Endothelial cell of umbilical vein (primary cell): ENCODE data around the gene UGGT2. TPM values are rescaled to one million over a fixed set of nuclear protein-coding genes. Genes with fewer than 3 reads are reported as not detected.

ENCODE experiments used
- BruUV-seq: library from RNA; stranded (reverse); fragments of 400-500 nt; replicated peaks from 2 replicates; lab custom pipeline; 2021; lab: Mats Ljungman, UMichigan
- CTCF ChIA-PET: fragments of 300-600, 350-600 bp; sonication (Branson Sonifier 250); formaldehyde crosslinking; loops from one replicate; lab custom pipeline; 2021; ENCODE audit warnings: antibody characterized with exemption, inconsistent platforms; lab: Charles Lee
- POLR2A ChIA-PET: fragments of 300-600, 350-600 bp; sonication (Branson Sonifier 250); formaldehyde crosslinking; loops from one replicate; lab custom pipeline; 2021; ENCODE audit warnings: antibody characterized with exemption, inconsistent platforms; lab: Charles Lee
- DNase-seq: peaks from one replicate; pipeline ENCODE4 v3.0.0-alpha.2; 2011; ENCODE audit warnings: low read depth, low spot score
- FAIRE-seq: peaks from 2 replicates; lab custom pipeline; 2011; peaks lifted over from hg19 to GRCh38; lab: Jason Lieb, UNC
- H2AFZ ChIP-seq: 2 replicates; pipeline ENCODE4 v1.6.0; 2012; ENCODE audit warnings: low read depth, low read length, control low read depth, inconsistent platforms
- H3K27ac ChIP-seq: 2 replicates; pipeline ENCODE4 v1.5.1; 2011; ENCODE audit warnings: low read depth, mild to moderate bottlenecking, control low read depth, low read length, moderate library complexity; ENCODE audit not compliant: insufficient read depth
- H3K27me3 ChIP-seq, 2 experiments: 2 replicates each; pipeline versions ENCODE4 v1.6.0 to v1.6.1; 2011; ENCODE audit warnings: low read length in 2 of 2, mixed read lengths in 1 of 2; ENCODE audit not compliant: control insufficient read depth in 2 of 2, insufficient read depth in 2 of 2
- H3K36me3 ChIP-seq, 2 experiments: 2 replicates in 1 of 2; 3 replicates in 1 of 2; pipeline ENCODE4 v1.5.1; 2011; ENCODE audit warnings: low read length in 2 of 2, mild to moderate bottlenecking in 1 of 2, moderate library complexity in 1 of 2; ENCODE audit not compliant: control insufficient read depth in 2 of 2, insufficient read depth in 2 of 2; ENCODE audit errors: extremely low read depth in 1 of 2
- H3K4me1 ChIP-seq: 3 replicates; pipeline ENCODE4 v1.5.1; 2011; ENCODE audit warnings: mild to moderate bottlenecking, low read length; ENCODE audit not compliant: control insufficient read depth, insufficient read depth; ENCODE audit errors: extremely low read depth
- H3K4me2 ChIP-seq: 2 replicates; pipeline ENCODE4 v1.6.1; 2011; ENCODE audit warnings: low read length, control low read depth, mixed read lengths; ENCODE audit not compliant: insufficient read depth
- H3K4me3 ChIP-seq, 3 experiments: fragments of 200-600 bp in 1 of 3; sonication (generic), shearing (Covaris generic) in 1 of 3; replicated peaks in 1 of 3; 2 replicates each; pipeline ENCODE4 v1.5.1; 2011 to 2016; ENCODE audit warnings: control low read depth in 3 of 3, low read length in 3 of 3, mild to moderate bottlenecking in 2 of 3, inconsistent platforms in 1 of 3, low read depth in 1 of 3, moderate library complexity in 1 of 3; ENCODE audit not compliant: insufficient read depth in 1 of 3
- H3K79me2 ChIP-seq: 2 replicates; pipeline ENCODE4 v1.6.0; 2012; ENCODE audit warnings: low read length, inconsistent platforms; ENCODE audit not compliant: control insufficient read depth, insufficient read depth
- H3K9ac ChIP-seq: replicated peaks from 2 replicates; pipeline ENCODE3; 2011; ENCODE audit warnings: low read length, control low read depth; ENCODE audit not compliant: insufficient read depth; ENCODE audit errors: extremely low read depth
- H3K9me1 ChIP-seq: replicated peaks from 3 replicates; pipeline ENCODE4 v1.6.0; 2011; ENCODE audit warnings: mild to moderate bottlenecking, low read length; ENCODE audit not compliant: control insufficient read depth, insufficient read depth; ENCODE audit errors: extremely low read depth
- H3K9me3 ChIP-seq: replicated peaks from 2 replicates; pipeline ENCODE4 v1.5.1; 2012; ENCODE audit warnings: low read length, inconsistent platforms; ENCODE audit not compliant: control insufficient read depth, insufficient read depth
- H4K20me1 ChIP-seq: replicated peaks from 2 replicates; pipeline ENCODE3; 2011; ENCODE audit warnings: mild to moderate bottlenecking, low read length; ENCODE audit not compliant: control insufficient read depth, insufficient read depth; ENCODE audit errors: extremely low read depth
- EZH2 ChIP-seq: IDR thresholded peaks from 2 replicates; pipeline ENCODE4 v1.6.1; 2012; ENCODE audit warnings: borderline replicate concordance, low read depth, mild to moderate bottlenecking, moderate library complexity, low read length, inconsistent platforms; ENCODE audit not compliant: severe bottlenecking
- FOS ChIP-seq: IDR thresholded peaks from 2 replicates; pipeline ENCODE4 v1.6.1; 2011; ENCODE audit warnings: mild to moderate bottlenecking, low read length, moderate library complexity, borderline replicate concordance; ENCODE audit not compliant: insufficient read depth
- GATA2 ChIP-seq: IDR thresholded peaks from 2 replicates; pipeline ENCODE4 v1.7.0; 2011; ENCODE audit warnings: low read depth, mild to moderate bottlenecking, moderate library complexity, mixed read lengths, low read length; ENCODE audit not compliant: insufficient read length, insufficient read depth
- JUN ChIP-seq: IDR thresholded peaks from 2 replicates; pipeline ENCODE4 v1.6.1; 2011; ENCODE audit warnings: borderline replicate concordance, low read depth; ENCODE audit not compliant: insufficient read length, insufficient read depth
- MYC ChIP-seq: IDR thresholded peaks from one replicate; pipeline ENCODE4 v1.6.1; 2011; ENCODE audit warnings: mild to moderate bottlenecking, low read depth, low read length
- POLR2A ChIP-seq: IDR thresholded peaks from 2 replicates; pipeline ENCODE4 v1.6.1; 2012; ENCODE audit warnings: low read depth, mild to moderate bottlenecking, control low read depth, low read length
- POLR2AphosphoS5 ChIP-seq: IDR thresholded peaks from 2 replicates; pipeline ENCODE4 v1.6.1; 2012; ENCODE audit warnings: low read depth, mild to moderate bottlenecking, control low read depth, low read length, moderate library complexity; ENCODE audit not compliant: insufficient read depth
- dilution Hi-C: fragments of 300-500 bp; cut with MboI; formaldehyde crosslinking; loops from one replicate; pipeline ENCODE4 v1.15.0; 2019; ENCODE audit warnings: low sequenced_read_pairs; ENCODE audit not compliant: extremely low pct_ligation_motif_present
- intact Hi-C: fragments of 100-400 bp; cut with micrococcal nuclease; formaldehyde crosslinking; loops from one replicate; pipeline ENCODE4 v1.10.0; 2022
- polyA plus RNA-seq, 4 experiments: library from polyadenylated mRNA; depleted of rRNA in 3 of 4; stranded (reverse) in 3 of 4; unstranded in 1 of 4; fragments of >200 nt; gene quantifications; 2 replicates each; pipeline versions ENCODE4 v1.2.1 to v1.2.3, GENCODE V29; 2011 to 2012; ENCODE audit warnings: missing spikeins in 1 of 4
- total RNA-seq: library from RNA; stranded (reverse); gene quantifications from 2 replicates; pipeline ENCODE4 v1.2.3, GENCODE V29; 2021
- TF ChIP-seq, protein P1 (sequence below): IDR thresholded peaks from 2 replicates; pipeline ENCODE4 v1.6.1; 2011; ENCODE audit not compliant: insufficient read depth, insufficient read length
- TF ChIP-seq, protein P2 (sequence below), 2 donors: IDR thresholded peaks; 1 replicate in 1 of 2; 2 replicates in 1 of 2; pipeline ENCODE4 v1.5.1; 2011; ENCODE audit warnings: low read length in 2 of 2, mild to moderate bottlenecking in 2 of 2, moderate library complexity in 2 of 2, control low read depth in 1 of 2, inconsistent platforms in 1 of 2, low read depth in 1 of 2; ENCODE audit not compliant: insufficient read depth in 1 of 2; ENCODE audit errors: extremely low read depth in 1 of 2

The UGGT2 gene
- total and polyA plus RNA-seq, 2 donors (not counting 3 experiments of a cell fraction or from before 2014, with no cell fraction given): 4.6 to 25.1 TPM

DNA sequence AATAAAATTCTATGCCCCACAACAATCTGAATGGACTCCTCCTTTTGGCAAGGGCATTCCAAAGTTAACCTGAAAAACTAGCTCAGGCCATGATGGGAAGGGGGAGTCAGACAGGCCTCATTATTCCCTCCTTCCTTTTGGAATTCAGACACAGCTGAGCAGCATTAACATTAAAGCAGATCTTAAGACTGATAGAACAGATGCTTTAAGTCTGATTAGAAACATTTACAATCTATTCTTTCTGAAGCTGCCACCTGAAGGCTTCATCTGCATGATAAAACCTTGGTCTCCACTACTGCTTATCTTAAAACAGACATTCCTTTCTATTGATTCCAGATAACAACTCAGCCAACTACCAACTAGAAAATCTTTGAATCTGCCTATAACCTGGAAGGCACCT, 98.9 kb downstream of the UGGT2 start:
- Histone ChIP-seq H3K4me3 (no peak overlapping the region), H4K20me1 (no peaks in the 10 kb centered on the region), H3K9me1 (no peaks in the 10 kb centered on the region), H3K36me3 (no peaks in the 10 kb centered on the region), H3K9ac (no peak overlapping the region), H3K79me2 (no peaks in the 10 kb centered on the region), H3K4me2 (no peak overlapping the region), H3K4me1 (no peaks in the 10 kb centered on the region), H3K27ac (no peak overlapping the region), H2AFZ (no peak overlapping the region), H3K27me3 (no peaks in the 10 kb centered on the region), H3K9me3 (no peaks in the 10 kb centered on the region)
- POLR2A ChIA-PET: no interaction called here
- intact Hi-C loops (no loop called here), dilution Hi-C loops (no loop called here)
- FAIRE-seq (no peak), DNase-seq (no peak)
- TF ChIP-seq FOS (no peak), POLR2AphosphoS5 (no peak), MYC (no peak), JUN (no peak), POLR2A (no peak), GATA2 (no peak), EZH2 (no peak)
- TF ChIP-seq, protein P1, sequence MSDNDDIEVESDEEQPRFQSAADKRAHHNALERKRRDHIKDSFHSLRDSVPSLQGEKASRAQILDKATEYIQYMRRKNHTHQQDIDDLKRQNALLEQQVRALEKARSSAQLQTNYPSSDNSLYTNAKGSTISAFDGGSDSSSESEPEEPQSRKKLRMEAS: no peak
- TF ChIP-seq, protein P2, sequence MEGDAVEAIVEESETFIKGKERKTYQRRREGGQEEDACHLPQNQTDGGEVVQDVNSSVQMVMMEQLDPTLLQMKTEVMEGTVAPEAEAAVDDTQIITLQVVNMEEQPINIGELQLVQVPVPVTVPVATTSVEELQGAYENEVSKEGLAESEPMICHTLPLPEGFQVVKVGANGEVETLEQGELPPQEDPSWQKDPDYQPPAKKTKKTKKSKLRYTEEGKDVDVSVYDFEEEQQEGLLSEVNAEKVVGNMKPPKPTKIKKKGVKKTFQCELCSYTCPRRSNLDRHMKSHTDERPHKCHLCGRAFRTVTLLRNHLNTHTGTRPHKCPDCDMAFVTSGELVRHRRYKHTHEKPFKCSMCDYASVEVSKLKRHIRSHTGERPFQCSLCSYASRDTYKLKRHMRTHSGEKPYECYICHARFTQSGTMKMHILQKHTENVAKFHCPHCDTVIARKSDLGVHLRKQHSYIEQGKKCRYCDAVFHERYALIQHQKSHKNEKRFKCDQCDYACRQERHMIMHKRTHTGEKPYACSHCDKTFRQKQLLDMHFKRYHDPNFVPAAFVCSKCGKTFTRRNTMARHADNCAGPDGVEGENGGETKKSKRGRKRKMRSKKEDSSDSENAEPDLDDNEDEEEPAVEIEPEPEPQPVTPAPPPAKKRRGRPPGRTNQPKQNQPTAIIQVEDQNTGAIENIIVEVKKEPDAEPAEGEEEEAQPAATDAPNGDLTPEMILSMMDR (IDR thresholded peaks at IDR 0.05; ENCODE audit: extremely low read depth in 1 of 2, insufficient read depth in 1 of 2, low read depth in 1 of 2, low read length in 2 of 2): no peak
- BruUV-seq: no TSS peak
- CTCF ChIA-PET: no interaction called here
